Suppressor macrophage treated with lipopolysaccharide for 1 hour (primary cell): Measurements from ENCODE around the gene KIF2C.
A peak's percentile ranks its signal among the peaks of the same experiment; 100 is the strongest.
"Not testable (repeated sequence)": the region's sequence is repeated elsewhere in the genome, so short reads cannot be mapped to it uniquely, and the experiment has no call there.

Experiments used
- DNase-seq, 3 donors: peaks; one replicate each; pipeline ENCODE4 v3.0.0-alpha.2; 2020 to 2022

The KIF2C gene

GRCh38 chr1:44739307-44740178 is at the start of gene KIF2C:
Gene KIF2C, plus strand, starts transcription at chr1:44739837. Its CDS starts 96 bp downstream, at chr1:44739933.
- DNase-seq, result peak; percentile 99

- DNase-seq, result peak in 1 of 3 donors; percentile 30
Observed at GRCh38 chr1:44693159-44693558, 46.5 kb upstream of the KIF2C start.

DNA sequence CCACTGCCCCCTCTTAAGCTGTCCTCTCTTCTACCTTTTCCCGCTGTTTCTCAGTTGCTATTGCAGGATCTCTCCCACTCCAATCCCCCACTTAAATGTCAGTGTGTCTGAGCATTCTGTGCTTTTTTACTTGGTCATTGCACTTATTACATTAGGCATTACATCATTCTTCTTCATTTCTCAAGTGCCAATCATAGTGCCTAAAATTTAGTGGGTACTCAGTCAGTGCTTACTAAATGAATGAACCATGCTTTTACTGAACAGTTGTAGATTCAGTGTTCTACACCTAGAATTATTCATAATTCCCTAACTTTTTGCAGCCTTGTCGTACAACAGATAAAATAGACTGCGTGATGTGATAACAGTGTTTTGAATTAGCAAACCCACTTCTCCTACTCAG is 45.7 kb upstream of the KIF2C start:
- DNase-seq, result peak in 2 of 3 donors; percentile 50 to 52

DNA sequence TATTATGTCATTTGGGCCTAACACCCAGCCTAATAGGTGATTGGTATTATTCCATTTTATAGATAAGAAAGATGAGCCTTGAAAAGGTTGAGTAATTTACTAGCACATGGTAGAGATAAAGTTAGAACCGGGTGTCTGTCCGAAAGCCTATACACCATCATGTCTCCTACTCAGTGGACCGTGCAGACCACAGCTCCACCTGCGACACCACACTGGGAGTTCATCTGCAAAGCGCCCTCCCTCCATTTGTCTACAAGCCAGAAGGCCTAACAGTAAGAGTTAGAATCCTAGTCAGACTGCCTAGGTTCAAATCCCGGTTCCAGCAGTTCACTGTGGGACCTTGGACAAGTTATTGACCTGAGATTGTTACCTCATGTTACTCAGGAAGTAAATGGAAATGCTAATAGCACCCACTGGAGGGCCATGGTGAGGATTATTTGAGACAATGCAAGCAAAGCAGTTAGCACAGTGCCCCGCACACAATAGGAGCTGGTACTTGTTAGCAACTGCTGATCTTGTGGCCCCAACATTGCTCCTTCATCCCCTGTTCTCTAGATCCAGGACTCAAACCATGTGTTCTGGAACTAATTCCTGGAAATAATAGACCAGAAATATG is 44.7 kb upstream of the KIF2C start:
- no peak for DNase-seq

- no peak for DNase-seq
Observed at GRCh38 chr1:44695671-44696070, 44.0 kb upstream of the KIF2C start.

DNA sequence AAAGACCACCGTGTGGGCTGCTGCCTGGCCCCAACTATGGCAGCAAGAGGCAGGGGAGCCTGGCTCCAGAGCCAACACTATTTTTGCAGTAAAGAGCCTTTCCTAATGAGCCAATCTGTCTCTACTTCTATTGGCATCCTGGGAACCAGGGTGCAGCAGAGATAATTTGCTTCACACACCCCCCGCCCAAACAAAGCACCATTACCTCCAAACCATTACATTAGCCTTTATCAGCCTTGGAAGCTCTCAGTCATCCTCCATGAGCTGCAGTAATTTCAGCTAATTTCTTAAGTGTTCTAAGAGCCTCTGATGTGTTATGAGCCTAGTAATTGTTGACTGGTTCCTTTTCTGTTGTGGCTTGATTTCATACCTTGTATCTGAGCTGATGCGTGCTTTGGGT is 43.5 kb upstream of the KIF2C start:
- DNase-seq, result no peak

GRCh38 chr1:44696789-44697345 is 42.8 kb upstream of the KIF2C start:
- DNase-seq, result peak; percentile 51 to 59 (median 59)

- DNase-seq, result peak; percentile 49 to 83 (median 79)
Observed at GRCh38 chr1:44698138-44698537, 41.5 kb upstream of the KIF2C start.

DNA sequence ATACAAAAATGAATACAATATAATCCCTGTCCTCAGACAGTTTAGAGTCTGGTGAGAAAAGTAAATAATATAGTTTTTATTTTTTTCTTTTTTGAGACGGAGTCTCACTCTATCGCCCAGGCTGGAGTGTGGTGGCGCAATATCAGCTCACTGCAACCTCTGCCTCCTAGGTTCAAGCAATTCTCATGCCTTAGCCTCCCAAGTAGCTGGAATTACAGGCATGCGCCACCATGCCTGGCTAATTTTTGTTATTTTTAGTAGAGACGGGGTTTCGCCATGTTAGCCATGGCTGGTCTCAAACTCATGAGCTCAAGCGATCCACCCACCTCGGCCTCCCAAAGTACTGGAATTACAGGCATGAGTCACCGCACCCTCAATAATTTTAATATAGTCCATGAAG is 40.3 kb upstream of the KIF2C start:
- not testable (repeated sequence) for DNase-seq

DNA sequence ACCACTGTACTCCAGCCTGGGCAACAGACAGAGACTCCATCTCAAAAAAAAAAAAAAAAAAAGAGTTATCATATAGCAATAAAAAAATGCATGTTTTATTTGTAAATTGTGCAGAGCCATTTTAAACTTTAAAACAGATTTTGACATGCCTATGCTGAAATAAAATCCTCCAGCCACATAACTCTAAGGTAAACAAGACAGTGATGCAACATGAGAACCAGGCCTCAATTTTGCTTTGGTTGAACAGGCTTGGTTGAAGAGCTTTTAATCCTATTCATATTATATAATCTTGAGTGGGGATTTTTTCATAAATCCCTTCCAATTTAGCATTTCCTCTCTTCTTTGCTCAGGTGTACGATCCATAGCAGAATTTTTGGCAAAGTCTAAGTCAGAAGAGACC is 39.1 kb upstream of the KIF2C start:
- no peak for DNase-seq

DNA sequence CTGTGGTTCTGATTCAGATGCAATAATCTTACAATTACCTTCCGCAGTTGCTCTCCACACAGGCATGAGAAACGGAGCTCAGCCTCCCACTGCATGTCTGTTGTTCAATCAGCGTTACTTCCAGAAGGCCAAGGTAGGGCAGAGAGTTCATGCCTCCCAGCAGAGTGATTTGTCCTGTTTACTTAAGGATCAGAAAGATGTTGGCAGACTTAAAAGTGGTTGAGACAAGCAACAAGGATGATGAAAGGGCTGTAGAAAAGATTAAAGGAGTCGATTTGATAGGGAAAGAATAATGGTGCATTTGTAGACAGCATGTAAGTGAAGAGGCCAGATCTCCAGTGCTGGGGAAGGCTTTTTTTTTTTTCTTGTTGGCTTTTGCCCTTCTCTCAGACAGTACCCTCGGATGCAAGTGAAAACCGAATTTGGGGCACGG is 38.5 kb upstream of the KIF2C start:
- DNase-seq, result no peak

DNA sequence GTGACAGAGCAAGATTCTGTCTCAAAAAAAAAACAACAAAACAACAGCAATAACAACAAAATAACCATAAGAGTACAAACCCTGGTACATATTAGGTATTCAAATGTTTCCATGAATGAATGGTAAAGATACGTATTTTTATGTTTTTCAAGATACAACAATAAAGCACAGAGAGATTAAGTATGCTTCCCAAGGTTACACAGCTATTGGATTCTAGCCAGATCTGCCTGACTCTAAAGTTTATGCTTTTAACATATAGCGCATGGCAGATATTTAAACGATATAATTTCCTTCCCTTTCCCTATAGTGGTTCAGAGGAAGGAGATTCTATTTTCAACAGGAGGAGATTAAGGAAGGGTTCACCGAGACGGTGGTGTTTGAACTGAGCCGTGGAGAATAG is 34.2 kb upstream of the KIF2C start:
- no peak for DNase-seq

DNA sequence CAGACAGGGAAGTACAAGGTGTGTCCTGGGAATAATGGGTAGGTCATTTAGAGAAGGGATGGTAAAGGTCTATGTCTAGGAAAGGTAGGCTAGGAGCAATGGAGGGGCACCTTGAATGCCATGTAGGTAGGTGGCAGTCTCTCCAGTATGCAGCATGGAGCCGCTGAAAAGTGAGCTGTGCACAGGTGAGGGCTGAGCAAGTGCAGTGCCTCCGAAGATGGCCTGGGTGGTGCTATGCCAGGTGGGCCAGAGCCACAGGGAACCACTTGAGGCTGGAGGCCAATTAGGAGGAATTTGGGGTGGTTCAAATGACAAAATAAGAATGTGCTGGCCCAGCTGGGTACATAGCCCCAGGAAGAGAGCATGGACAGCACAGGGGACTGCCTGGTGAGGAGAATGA is 33.7 kb upstream of the KIF2C start:
- DNase-seq, result no peak

DNA sequence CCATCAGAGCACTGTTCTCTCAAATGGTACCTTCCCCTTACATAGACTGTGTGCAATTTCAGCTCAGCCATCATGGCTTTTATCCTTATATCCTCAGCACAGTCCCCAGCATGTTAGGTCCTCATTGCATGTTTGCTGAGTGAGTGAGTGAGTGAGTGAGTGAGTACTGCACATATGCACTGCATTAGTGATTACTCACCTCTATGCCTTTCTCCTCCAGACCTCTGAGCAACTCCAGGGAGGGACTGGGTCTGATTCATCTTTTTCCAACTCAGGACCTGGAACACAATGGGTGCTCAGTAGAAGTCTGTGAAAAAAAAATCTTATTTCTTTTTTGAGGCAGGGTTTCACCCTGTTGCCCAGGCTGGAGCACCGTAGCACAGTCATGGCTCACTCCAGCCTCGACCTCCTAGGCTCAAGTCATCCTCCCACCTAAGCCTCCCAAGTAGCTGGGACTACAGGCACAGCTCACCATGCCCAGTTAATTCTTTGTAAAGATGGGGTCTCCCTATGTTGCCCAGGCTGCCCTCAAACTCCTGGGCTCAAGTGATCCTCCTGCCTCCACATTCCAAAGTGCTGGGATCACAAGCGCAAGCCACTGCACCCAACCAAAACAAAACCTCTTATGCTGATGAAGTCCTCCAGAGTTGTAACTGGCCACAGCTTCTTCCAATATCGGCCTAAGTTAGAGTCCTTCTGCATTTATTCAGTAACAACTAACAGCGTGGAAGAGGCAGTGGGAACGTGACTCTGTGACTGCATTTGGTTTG is 32.3 kb upstream of the KIF2C start:
- peak in 2 of 3 donors; percentile 34 to 61 for DNase-seq

- DNase-seq, result peak; percentile 81 to 88 (median 86)
Observed at GRCh38 chr1:44707959-44708831, 31.4 kb upstream of the KIF2C start.

GRCh38 chr1:44713321-44713781 is 26.3 kb upstream of the KIF2C start:
- DNase-seq, result no peak

DNA sequence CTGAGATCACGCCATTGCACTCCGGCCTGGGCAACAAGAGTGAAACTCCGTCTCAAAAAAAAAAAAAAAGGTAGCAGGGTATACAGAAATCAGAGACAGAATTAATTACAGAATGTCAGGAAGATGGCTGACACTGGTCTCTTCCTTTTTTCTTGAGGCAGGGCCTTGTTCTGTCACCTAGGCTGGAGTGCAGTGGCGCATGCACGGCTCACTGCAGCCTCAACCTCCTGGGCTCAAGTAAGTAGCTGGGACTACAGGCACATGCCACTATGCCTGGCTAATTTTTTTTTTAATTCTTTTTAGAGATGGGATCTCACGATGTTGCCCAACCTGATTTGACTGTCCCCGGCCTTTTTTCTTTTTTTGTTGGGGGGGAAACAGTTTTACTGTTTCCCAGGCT is 25.1 kb upstream of the KIF2C start:
- DNase-seq, result no peak

- peak; percentile 80 to 87 (median 81) for DNase-seq
Observed at GRCh38 chr1:44714944-44715571, 24.6 kb upstream of the KIF2C start.

- no peak for DNase-seq
Observed at GRCh38 chr1:44717156-44717555, 22.5 kb upstream of the KIF2C start.

DNA sequence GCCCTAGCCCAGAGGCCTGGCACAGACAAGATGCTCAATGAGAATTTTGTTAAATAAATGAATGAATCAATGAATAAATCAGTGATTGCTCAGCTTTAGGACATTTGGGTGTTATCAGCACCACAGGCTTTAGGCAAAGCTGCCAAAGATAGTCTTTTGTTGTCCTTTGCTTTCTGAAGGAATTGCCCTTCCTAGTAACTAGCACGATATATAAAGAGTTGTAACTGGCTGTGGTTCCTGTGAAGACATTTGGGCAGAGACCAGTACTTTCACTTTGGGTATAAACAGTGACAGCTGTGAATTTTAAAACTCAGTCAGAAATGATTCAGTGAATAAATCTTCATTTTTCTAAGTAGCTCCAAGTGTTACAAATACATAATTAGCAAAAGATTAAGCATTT is 22.0 kb upstream of the KIF2C start:
- DNase-seq, result no peak

GRCh38 chr1:44718091-44718490 is 21.5 kb upstream of the KIF2C start:
- no peak for DNase-seq
